Heart left ventricle (tissue), 13 donors: ENCODE data around the gene ASXL3.

Experiments used
- POLR2A ChIP-seq, 2 donors: fragments of 450-650 bp; IDR thresholded peaks; one replicate each; pipeline ENCODE4 v1.6.1; 2017; ENCODE audit warnings: antibody characterized with exemption in 2 of 2, mild to moderate bottlenecking in 2 of 2, moderate library complexity in 2 of 2
- TF ChIP-seq, protein P1 (sequence below), 12 donors: fragments of 200-600 bp; sonication (generic) in 4 of 12; IDR thresholded peaks; one replicate each; pipeline versions ENCODE4 v1.5.0 to v1.8.0; 2018 to 2022; ENCODE audit warnings: antibody characterized with exemption in 12 of 12, mild to moderate bottlenecking in 5 of 12
- donor health status: ischemic (EF 13 %, LVEDD 7.1; RV severe dilation, severe dysfunction).
- donor health status: DM: no; HTN: yes; CAD: no.
- donor health status: DM: no; HTN: no; CAD: no.
- donor health status: ischemic (EF 25% LVEDD 6.9; RV normal size, moderate dysfunction).
- donor health status: ischemic (EF 25% LVEDD 5.7; RV mildly dilated, moderate dysfunction).
- donor health status: ischemic (EF 35%, LVEDD 5.7; RV mildly dilated, moderate dysfunction).
- donor health status: nonischemic (EF 11% LVEDD 7.7; RV severe dilation, severe dysfunction).
- donor health status: DM: yes; HTN: yes; CAD: no.
- donor health status: PGD.
- donor health status: ischemic (EF 29% LVEDD 5.4; RV normal size, mild dysfunction).
- donor health status: nonischemic (EF 23%, LVEDD 6.1; RV moderate dilation, normal function).

DNA sequence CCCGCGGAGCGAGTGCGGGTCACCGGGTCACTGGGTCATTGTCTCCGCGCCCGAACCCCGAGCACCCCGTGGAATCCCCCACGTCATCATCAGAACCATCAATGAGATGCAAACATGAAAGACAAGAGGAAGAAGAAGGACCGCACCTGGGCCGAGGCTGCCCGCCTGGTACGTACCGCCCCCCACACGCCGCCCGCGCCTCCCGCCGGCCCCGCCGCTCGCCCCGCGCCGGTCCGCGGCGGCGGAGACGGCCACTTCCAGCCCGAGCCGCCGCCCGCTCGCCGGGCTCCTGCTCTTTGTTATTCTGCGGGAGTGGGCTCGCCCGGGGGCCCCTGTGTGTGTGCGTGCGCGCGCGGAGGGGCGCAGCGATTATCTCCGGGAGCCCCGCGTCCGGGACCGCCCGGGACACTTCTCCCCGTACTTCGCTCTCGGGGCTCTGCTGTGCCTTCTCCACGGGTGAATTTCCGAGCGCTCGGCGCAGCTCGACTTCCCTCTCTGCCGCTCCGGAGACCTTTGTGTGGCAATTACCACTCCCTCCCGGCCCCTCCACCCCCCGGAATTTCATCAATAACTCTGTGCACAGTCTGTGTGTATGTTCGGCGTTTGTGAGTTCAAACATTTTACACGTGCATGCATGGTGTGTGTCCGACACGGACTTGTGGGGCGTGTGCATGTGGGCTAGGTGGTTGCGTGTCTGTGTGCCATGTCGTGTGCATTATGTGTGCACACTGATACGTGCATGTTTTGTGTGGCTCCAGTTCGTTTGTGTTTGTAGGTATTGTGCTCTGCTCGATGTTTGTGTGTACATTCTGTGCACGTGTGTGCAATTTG is 714 bp downstream of the ASXL3 start:
- TF ChIP-seq, protein P1, sequence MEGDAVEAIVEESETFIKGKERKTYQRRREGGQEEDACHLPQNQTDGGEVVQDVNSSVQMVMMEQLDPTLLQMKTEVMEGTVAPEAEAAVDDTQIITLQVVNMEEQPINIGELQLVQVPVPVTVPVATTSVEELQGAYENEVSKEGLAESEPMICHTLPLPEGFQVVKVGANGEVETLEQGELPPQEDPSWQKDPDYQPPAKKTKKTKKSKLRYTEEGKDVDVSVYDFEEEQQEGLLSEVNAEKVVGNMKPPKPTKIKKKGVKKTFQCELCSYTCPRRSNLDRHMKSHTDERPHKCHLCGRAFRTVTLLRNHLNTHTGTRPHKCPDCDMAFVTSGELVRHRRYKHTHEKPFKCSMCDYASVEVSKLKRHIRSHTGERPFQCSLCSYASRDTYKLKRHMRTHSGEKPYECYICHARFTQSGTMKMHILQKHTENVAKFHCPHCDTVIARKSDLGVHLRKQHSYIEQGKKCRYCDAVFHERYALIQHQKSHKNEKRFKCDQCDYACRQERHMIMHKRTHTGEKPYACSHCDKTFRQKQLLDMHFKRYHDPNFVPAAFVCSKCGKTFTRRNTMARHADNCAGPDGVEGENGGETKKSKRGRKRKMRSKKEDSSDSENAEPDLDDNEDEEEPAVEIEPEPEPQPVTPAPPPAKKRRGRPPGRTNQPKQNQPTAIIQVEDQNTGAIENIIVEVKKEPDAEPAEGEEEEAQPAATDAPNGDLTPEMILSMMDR (IDR thresholded peaks at IDR 0.05) = no peak
- no peak for TF ChIP-seq POLR2A (IDR thresholded peaks at IDR 0.05)
